IMR-90 (cell line): ENCODE data around the gene TM4SF4. TPM values are rescaled to one million over a fixed set of nuclear protein-coding genes. Genes with fewer than 3 reads are reported as not detected.

ENCODE experiments used
- ATAC-seq: fragments of 200-7000 bp; cut with Tn5 transposase; 2 replicates; pipeline ENCODE4 v1.9.1; 2020; ENCODE audit warnings: low read depth, mild to moderate bottlenecking, moderate library complexity
- BruUV-seq: library from RNA; stranded (reverse); fragments of 400-500 nt; replicated peaks from 2 replicates; lab custom pipeline; 2021; lab: Mats Ljungman, UMichigan
- CTCF ChIA-PET: fragments of 300-600 bp; formaldehyde crosslinking; extraction: SDS; loops from one replicate; lab custom pipeline; 2021; ENCODE audit warnings: antibody characterized with exemption; lab: Yijun Ruan, JAX
- POLR2A ChIA-PET: fragments of 300-600 bp; sonication (Branson Sonifier 250); formaldehyde crosslinking; loops from one replicate; lab custom pipeline; 2022; ENCODE audit warnings: antibody characterized with exemption; ENCODE audit not compliant: unreplicated experiment; lab: Charles Lee
- DNase-seq: peaks from one replicate; pipeline ENCODE4 v3.0.0; 2013
- H2AFZ ChIP-seq: replicated peaks from 2 replicates; pipeline ENCODE3; 2013; ENCODE audit warnings: low read length, mild to moderate bottlenecking; ENCODE audit not compliant: poor library complexity
- H2AK5ac ChIP-seq: 2 replicates; pipeline ENCODE4 v1.6.1; 2013; ENCODE audit warnings: low read depth, low read length, inconsistent platforms
- H2AK9ac ChIP-seq: replicated peaks from 2 replicates; pipeline ENCODE3; 2013; ENCODE audit warnings: mild to moderate bottlenecking, low read depth, low read length, moderate library complexity; ENCODE audit not compliant: poor library complexity
- H2BK120ac ChIP-seq: 2 replicates; pipeline ENCODE4 v1.6.1; 2013; ENCODE audit warnings: low read depth, low read length, inconsistent platforms
- H2BK15ac ChIP-seq: 3 replicates; pipeline ENCODE4 v1.6.1; 2013; ENCODE audit warnings: low read depth, low read length, inconsistent platforms
- H2BK20ac ChIP-seq: 2 replicates; pipeline ENCODE4 v1.6.1; 2013; ENCODE audit warnings: low read depth, mild to moderate bottlenecking, inconsistent platforms, low read length, moderate library complexity
- H2BK5ac ChIP-seq: 2 replicates; pipeline ENCODE4 v1.6.1; 2013; ENCODE audit warnings: mild to moderate bottlenecking, low read depth, low read length, inconsistent platforms; ENCODE audit not compliant: poor library complexity, severe bottlenecking
- H3K14ac ChIP-seq: replicated peaks from 2 replicates; pipeline ENCODE4 v1.6.1; 2013; ENCODE audit warnings: low read depth, low read length, inconsistent platforms
- H3K18ac ChIP-seq: 2 replicates; pipeline ENCODE4 v1.6.1; 2013; ENCODE audit warnings: low read depth, low read length, control low read depth
- H3K23ac ChIP-seq: 2 replicates; pipeline ENCODE4 v1.6.1; 2013; ENCODE audit warnings: low read depth, low read length, inconsistent platforms
- H3K27ac ChIP-seq: 2 replicates; pipeline ENCODE4 v1.5.1; 2013; ENCODE audit warnings: mild to moderate bottlenecking, control low read depth, low read length; ENCODE audit not compliant: insufficient read depth
- H3K27me3 ChIP-seq: 2 replicates; pipeline ENCODE4 v1.6.1; 2013; ENCODE audit warnings: low read length; ENCODE audit not compliant: control insufficient read depth, insufficient read depth
- H3K36me3 ChIP-seq: 2 replicates; pipeline ENCODE4 v1.6.1; 2013; ENCODE audit warnings: low read length, mixed read lengths; ENCODE audit not compliant: control insufficient read depth, insufficient read depth
- H3K4ac ChIP-seq: 2 replicates; pipeline ENCODE4 v1.6.1; 2013; ENCODE audit warnings: low read depth, low read length, inconsistent platforms
- H3K4me1 ChIP-seq: 2 replicates; pipeline ENCODE4 v1.6.1; 2013; ENCODE audit warnings: low read length, mixed read lengths; ENCODE audit not compliant: control insufficient read depth, insufficient read depth
- H3K4me2 ChIP-seq: 2 replicates; pipeline ENCODE4 v1.6.1; 2013; ENCODE audit warnings: low read depth, mild to moderate bottlenecking, control low read depth, low read length, moderate library complexity
- H3K4me3 ChIP-seq: 2 replicates; pipeline ENCODE4 v1.5.1; 2013; ENCODE audit warnings: low read depth, mild to moderate bottlenecking, control low read depth, low read length, moderate library complexity; ENCODE audit not compliant: insufficient read depth
- H3K56ac ChIP-seq: 2 replicates; pipeline ENCODE4 v1.6.1; 2013; ENCODE audit warnings: low read length, inconsistent platforms; ENCODE audit not compliant: insufficient read depth; ENCODE audit errors: extremely low read depth
- H3K79me1 ChIP-seq, 2 experiments: 2 replicates each; pipeline ENCODE4 v1.6.1; 2013; ENCODE audit warnings: low read length in 2 of 2, inconsistent platforms in 1 of 2, low read depth in 1 of 2
- H3K9ac ChIP-seq: 2 replicates; pipeline ENCODE4 v1.6.1; 2013; ENCODE audit warnings: low read depth, low read length, control low read depth
- H3K9me1 ChIP-seq: 2 replicates; pipeline ENCODE4 v1.6.1; 2013; ENCODE audit warnings: low read length, inconsistent platforms; ENCODE audit not compliant: insufficient read depth
- H3K9me3 ChIP-seq: 2 replicates; pipeline ENCODE4 v1.6.1; 2013; ENCODE audit warnings: low read length; ENCODE audit not compliant: control insufficient read depth, insufficient read depth
- H4K20me1 ChIP-seq: 2 replicates; pipeline ENCODE4 v1.6.1; 2013; ENCODE audit warnings: low read length, inconsistent platforms; ENCODE audit not compliant: insufficient read depth
- H4K5ac ChIP-seq: 2 replicates; pipeline ENCODE4 v1.6.1; 2013; ENCODE audit warnings: mild to moderate bottlenecking, low read depth, low read length, control low read depth
- H4K8ac ChIP-seq, 2 experiments: 2 replicates each; pipeline ENCODE4 v1.6.1; 2013; ENCODE audit warnings: low read depth in 2 of 2, low read length in 2 of 2, control low read depth in 1 of 2, inconsistent platforms in 1 of 2
- H4K91ac ChIP-seq: 2 replicates; pipeline ENCODE4 v1.6.1; 2013; ENCODE audit warnings: low read depth, low read length, inconsistent platforms; ENCODE audit not compliant: insufficient read depth
- CEBPB ChIP-seq: IDR thresholded peaks from 2 replicates; pipeline ENCODE4 v1.6.1; 2012; ENCODE audit warnings: low read depth, low read length, improper control_type of control experiment
- CHD1 ChIP-seq: IDR thresholded peaks from 2 replicates; pipeline ENCODE4 v1.6.1; 2012; ENCODE audit warnings: low read depth, low read length, improper control_type of control experiment
- CTCF ChIP-seq: conservative IDR thresholded peaks from 2 replicates; pipeline ENCODE4 v1.5.1; 2012; ENCODE audit warnings: mild to moderate bottlenecking, low read depth, low read length, improper control_type of control experiment
- ELK1 ChIP-seq: fragments of 150-350 bp; IDR thresholded peaks from 2 replicates; pipeline ENCODE4 v1.6.1; 2016; ENCODE audit warnings: low read depth, mild to moderate bottlenecking, low read length, moderate library complexity, borderline replicate concordance
- FOS ChIP-seq: fragments of 150-350 bp; IDR thresholded peaks from 2 replicates; pipeline ENCODE4 v1.6.1; 2016; ENCODE audit warnings: low read depth, low read length
- MAFK ChIP-seq: IDR thresholded peaks from 2 replicates; pipeline ENCODE4 v1.6.1; 2012; ENCODE audit warnings: low read depth, low read length, improper control_type of control experiment
- MAZ ChIP-seq: IDR thresholded peaks from 2 replicates; pipeline ENCODE4 v1.6.1; 2012; ENCODE audit warnings: low read depth, mild to moderate bottlenecking, low read length, improper control_type of control experiment, moderate library complexity, borderline replicate concordance
- MXI1 ChIP-seq: IDR thresholded peaks from 2 replicates; pipeline ENCODE4 v1.6.1; 2012; ENCODE audit warnings: low read depth, mild to moderate bottlenecking, low read length, moderate library complexity, borderline replicate concordance
- NFE2L2 ChIP-seq: fragments of 150-350 bp; IDR thresholded peaks from 2 replicates; pipeline ENCODE4 v1.6.1; 2016; ENCODE audit warnings: low read depth, mild to moderate bottlenecking, low read length
- POLR2A ChIP-seq: IDR thresholded peaks from 2 replicates; pipeline ENCODE4 v1.6.1; 2012; ENCODE audit warnings: mild to moderate bottlenecking, low read depth, low read length
- RCOR1 ChIP-seq: IDR thresholded peaks from 2 replicates; pipeline ENCODE4 v1.6.1; 2012; ENCODE audit warnings: mild to moderate bottlenecking, low read length, improper control_type of control experiment; ENCODE audit not compliant: insufficient replicate concordance
- RFX5 ChIP-seq: IDR thresholded peaks from 2 replicates; pipeline ENCODE4 v1.8.0; 2012; ENCODE audit warnings: low read depth, mild to moderate bottlenecking, low read length, moderate library complexity
- SMC3 ChIP-seq: fragments of 150-350 bp; IDR thresholded peaks from 2 replicates; pipeline ENCODE4 v1.6.1; 2016; ENCODE audit warnings: low read depth, mild to moderate bottlenecking, antibody characterized with exemption, low read length, moderate library complexity
- USF2 ChIP-seq: fragments of 150-350 bp; IDR thresholded peaks from 2 replicates; pipeline ENCODE4 v1.6.1; 2017; ENCODE audit warnings: mild to moderate bottlenecking, antibody characterized with exemption, low read length, low read depth
- WGBS, 2 experiments: methylation state at CpG; one replicate each; pipeline versions ENCODE4 v1.1.5 to v1.1.7; 2013; ENCODE audit warnings: missing lambda C conversion rate in 2 of 2; ENCODE audit not compliant: insufficient read length in 1 of 2; ENCODE audit errors: extremely low coverage in 2 of 2; 5-methylcytosine and 5-hydroxymethylcytosine counted together
- dilution Hi-C: fragments of 300-500 bp; cut with HindIII; formaldehyde crosslinking; loops from one replicate; pipeline ENCODE4 v1.14.3; 2018; ENCODE audit warnings: low sequenced_read_pairs; ENCODE audit not compliant: unreplicated experiment
- in situ Hi-C: fragments of 300-500 bp; cut with MboI; formaldehyde crosslinking; loops from 3 replicates; pipeline ENCODE4 v1.14.3; 2019; ENCODE audit warnings: low sequenced_read_pairs, inconsistent platforms, mixed read lengths
- intact Hi-C: fragments of 100-400 bp; cut with micrococcal nuclease; formaldehyde crosslinking; loops from 2 replicates; pipeline ENCODE4 v1.10.0; 2022
- polyA plus RNA-seq, 3 experiments: library from polyadenylated mRNA; depleted of rRNA; stranded (reverse); fragments of >200 nt; gene quantifications; 2 replicates each; pipeline ENCODE4 v1.2.3, GENCODE V29; 2012; ENCODE audit warnings: low replicate concordance in 1 of 3
- total RNA-seq: library from RNA; depleted of rRNA; stranded (reverse); fragments of >200 nt; gene quantifications from 2 replicates; pipeline ENCODE4 v1.2.3, GENCODE V29; 2012

The TM4SF4 gene
- total and polyA plus RNA-seq, 2 of the 4 experiments (the other 2 are of a cell fraction) = 0.60 to 1.6 TPM

GRCh38 chr3:149449182-149449581 lies 25.3 kb upstream of the TM4SF4 start:
- H3K4me1 ChIP-seq = peaks cover 12% of the 10 kb centered on the region
- peak overlapping the region; percentile 26 for H3K14ac ChIP-seq
- no peak overlapping the region for H3K4me2 ChIP-seq
- TF ChIP-seq MAFK (no peak), ELK1 (no peak), FOS (no peak), SMC3 (no peak), CHD1 (no peak), MXI1 (no peak), CTCF (no peak), RCOR1 (no peak), CEBPB (no peak), MAZ (no peak), POLR2A (no peak), NFE2L2 (no peak), RFX5 (no peak), USF2 (no peak)
- POLR2A ChIA-PET = no interaction called here
- intact Hi-C loops = no loop called here
- dilution Hi-C loops = no loop called here
- ATAC-seq (no peak), DNase-seq (no peak)
- H4K91ac ChIP-seq = peak overlapping the region; percentile 67
- WGBS, 2 experiments = no CpG with 5 or more reads among the region's 3 CpGs
- H3K27me3 ChIP-seq = no peaks in the 10 kb centered on the region
- H4K8ac ChIP-seq = peak overlapping the region; percentile 73 to 78
- no peak overlapping the region for H2AFZ ChIP-seq
- peak overlapping the region; percentile 87; the same call in 2 of the 3 replicates for H2BK15ac ChIP-seq
- peak overlapping the region; percentile 41 for H3K23ac ChIP-seq
- no peaks in the 10 kb centered on the region for H3K36me3 ChIP-seq
- no peaks in the 10 kb centered on the region for H4K20me1 ChIP-seq
- H3K9me3 ChIP-seq = peaks cover 5% of the 10 kb centered on the region; the same call in 1 of the 2 replicates
- peak overlapping the region; percentile 90 for H2BK120ac ChIP-seq
- peak overlapping the region; percentile 74 for H2AK5ac ChIP-seq
- H3K18ac ChIP-seq = peak overlapping the region; percentile 62
- CTCF ChIA-PET = interaction anchor here (1.2 kb wide), 1 partner anchor 12 kb away, joined by 3 read pairs; no protein-coding TSS in a partner anchor
- no peak overlapping the region for H2AK9ac ChIP-seq
- H3K4ac ChIP-seq = peak overlapping the region; percentile 76
- H2BK5ac ChIP-seq = peak overlapping the region; percentile 94
- H3K27ac ChIP-seq = peak overlapping the region; percentile 88
- peak overlapping the region; percentile 97 for H2BK20ac ChIP-seq
- H3K9me1 ChIP-seq = peaks cover 10% of the 10 kb centered on the region; the same call in 1 of the 2 replicates
- H3K4me3 ChIP-seq = no peak overlapping the region
- H3K56ac ChIP-seq = no peak overlapping the region
- H3K79me1 ChIP-seq = no peaks in the 10 kb centered on the region
- H3K9ac ChIP-seq = no peak overlapping the region
- no TSS peak for BruUV-seq
- H4K5ac ChIP-seq = peak overlapping the region; percentile 80
- in situ Hi-C loops = no loop called here
